Colonic mucosa (tissue), 4 donors: Measurements from ENCODE around the gene DCUN1D1. TPM values are rescaled to one million over a fixed set of nuclear protein-coding genes. Genes with fewer than 3 reads are reported as not detected.

Source experiments
- DNase-seq: peaks from one replicate; pipeline ENCODE4 v3.0.0-alpha.2; 2020
- H3K27ac ChIP-seq: fragments of 200-600 bp; one replicate; pipeline ENCODE4 v1.8.0; 2021
- H3K27me3 ChIP-seq: fragments of 200-600 bp; one replicate; pipeline ENCODE4 v1.8.0; 2021
- H3K36me3 ChIP-seq: fragments of 200-600 bp; one replicate; pipeline ENCODE4 v1.8.0; 2021
- H3K4me1 ChIP-seq: fragments of 200-600 bp; one replicate; pipeline ENCODE4 v1.8.0; 2021; ENCODE audit warnings: mild to moderate bottlenecking
- H3K4me3 ChIP-seq: fragments of 200-600 bp; one replicate; pipeline ENCODE4 v1.8.0; 2021
- H3K9ac ChIP-seq, 2 donors: one replicate each; pipeline ENCODE4 v1.7.0; 2013; ENCODE audit warnings: control low read depth in 2 of 2, low read depth in 2 of 2, low read length in 2 of 2
- H3K9me3 ChIP-seq: fragments of 200-600 bp; one replicate; pipeline ENCODE4 v1.8.0; 2021
- intact Hi-C: fragments of 100-400 bp; cut with DNase I; formaldehyde crosslinking; loops from one replicate; pipeline ENCODE4 v1.14.1; 2022
- total RNA-seq, 2 donors: library from RNA; stranded (reverse); fragmentation: NEBNext Ultra II Directional in 1 of 2; extraction: Animal tissue kit (Norgen Biotek cat#: 25700) in 1 of 2; gene quantifications; one replicate each; pipeline ENCODE4 v1.2.1, GENCODE V29; 2021
- TF ChIP-seq, protein P1 (sequence below): fragments of 200-600 bp; IDR thresholded peaks from one replicate; pipeline ENCODE4 v1.8.0; 2022; ENCODE audit warnings: antibody characterized with exemption, mild to moderate bottlenecking
- donor health status: healthy.
- donor health status: DM: no; HTN: no; CAD: no.
- donor health status: DM: no; HTN: no; CAD: no.

Gene DCUN1D1
- total RNA-seq, 2 donors from 2014 or later, result 38.9 to 56.6 TPM

- intact Hi-C loops, result loop anchor here (5.0 kb wide), 1 partner anchor 116 kb away; the partner anchor contains the start of gene MCCC1
- Histone ChIP-seq H3K9me3 (no peaks in the 10 kb centered on the region), H3K9ac (peak overlapping the region; percentile 61 to 67)
Measured at GRCh38 chr3:182981038-182981380, 671 bp upstream of the DCUN1D1 start.

DNA sequence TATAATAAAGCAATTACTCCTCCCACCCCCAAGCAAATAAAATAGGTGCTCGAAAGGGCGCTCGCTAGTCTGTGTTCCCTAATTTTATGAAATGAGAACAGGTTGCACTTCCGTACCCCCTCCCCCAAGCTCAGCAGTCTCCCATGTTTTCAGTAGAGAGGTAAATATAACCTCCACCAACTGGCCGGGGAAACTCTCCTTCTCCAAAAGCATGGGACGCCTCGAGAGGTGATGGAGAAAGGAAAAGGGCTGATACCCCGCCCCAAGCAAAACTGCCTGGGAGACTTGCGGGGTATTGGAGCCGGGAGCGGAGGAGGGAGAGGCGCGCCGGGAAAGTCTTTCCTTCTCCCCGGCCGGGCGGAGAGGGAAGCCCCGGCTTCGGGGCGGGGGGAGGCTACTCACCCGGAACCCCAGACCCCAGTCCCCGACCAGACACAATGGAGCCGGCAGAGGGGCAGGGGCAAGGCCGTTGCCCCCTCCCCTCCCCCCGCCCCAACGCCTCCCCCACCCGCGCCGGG is 605 bp downstream of the DCUN1D1 start:
- intact Hi-C loops, result loop anchor here (5.0 kb wide), 1 partner anchor 118 kb away; the partner anchor contains the start of gene MCCC1
- Histone ChIP-seq H3K36me3 (no peaks in the 10 kb centered on the region), H3K9ac (peak overlapping the region; percentile 82 to 83), H3K4me3 (peak overlapping the region; percentile 96), H3K27me3 (no peaks in the 10 kb centered on the region), H3K9me3 (no peaks in the 10 kb centered on the region), H3K4me1 (peaks cover 4% of the 10 kb centered on the region), H3K27ac (peak overlapping the region; percentile 75)
- TF ChIP-seq, protein P1, sequence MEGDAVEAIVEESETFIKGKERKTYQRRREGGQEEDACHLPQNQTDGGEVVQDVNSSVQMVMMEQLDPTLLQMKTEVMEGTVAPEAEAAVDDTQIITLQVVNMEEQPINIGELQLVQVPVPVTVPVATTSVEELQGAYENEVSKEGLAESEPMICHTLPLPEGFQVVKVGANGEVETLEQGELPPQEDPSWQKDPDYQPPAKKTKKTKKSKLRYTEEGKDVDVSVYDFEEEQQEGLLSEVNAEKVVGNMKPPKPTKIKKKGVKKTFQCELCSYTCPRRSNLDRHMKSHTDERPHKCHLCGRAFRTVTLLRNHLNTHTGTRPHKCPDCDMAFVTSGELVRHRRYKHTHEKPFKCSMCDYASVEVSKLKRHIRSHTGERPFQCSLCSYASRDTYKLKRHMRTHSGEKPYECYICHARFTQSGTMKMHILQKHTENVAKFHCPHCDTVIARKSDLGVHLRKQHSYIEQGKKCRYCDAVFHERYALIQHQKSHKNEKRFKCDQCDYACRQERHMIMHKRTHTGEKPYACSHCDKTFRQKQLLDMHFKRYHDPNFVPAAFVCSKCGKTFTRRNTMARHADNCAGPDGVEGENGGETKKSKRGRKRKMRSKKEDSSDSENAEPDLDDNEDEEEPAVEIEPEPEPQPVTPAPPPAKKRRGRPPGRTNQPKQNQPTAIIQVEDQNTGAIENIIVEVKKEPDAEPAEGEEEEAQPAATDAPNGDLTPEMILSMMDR, result no peak
- DNase-seq, result peak; percentile 50

More at GRCh38 chr3:182981038-182981380, 671 bp upstream of the DCUN1D1 start:
- H3K4me1 ChIP-seq, result peaks cover 4% of the 10 kb centered on the region
- H3K4me3 ChIP-seq, result peak overlapping the region; percentile 96
- H3K27me3 ChIP-seq, result no peaks in the 10 kb centered on the region
- H3K36me3 ChIP-seq, result no peaks in the 10 kb centered on the region
- no peak for DNase-seq
- H3K27ac ChIP-seq, result no peak overlapping the region
- TF ChIP-seq, protein P1, result no peak

DNA sequence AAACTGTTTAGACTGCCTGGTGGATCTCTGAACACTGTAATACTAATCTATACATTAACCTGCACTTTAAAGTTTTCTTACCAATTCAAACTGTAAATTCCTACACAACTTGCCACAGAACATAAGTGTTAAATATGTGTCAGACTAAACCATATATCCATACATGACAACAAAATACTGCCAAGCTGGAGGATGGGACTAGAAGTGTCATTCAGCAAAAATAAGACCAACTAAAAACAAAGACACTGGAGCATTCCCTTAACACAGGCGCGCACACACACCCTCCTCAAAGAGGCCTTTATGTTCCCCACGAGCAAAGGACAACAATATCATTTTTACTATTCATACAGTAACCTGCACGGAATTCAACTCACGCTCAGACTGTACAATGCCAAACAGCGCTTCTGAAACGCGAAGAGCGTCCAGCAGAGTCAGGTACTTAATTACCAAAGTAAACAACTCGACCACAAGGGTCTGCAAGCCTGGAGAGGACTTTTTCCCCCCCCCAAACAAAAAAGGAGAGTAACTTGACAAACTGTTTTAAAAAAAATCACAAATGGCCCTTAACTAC is 1.1 kb downstream of the DCUN1D1 start:
- Histone ChIP-seq H3K4me3 (peak overlapping the region; percentile 96), H3K9me3 (no peaks in the 10 kb centered on the region), H3K27me3 (no peaks in the 10 kb centered on the region), H3K27ac (peak overlapping the region; percentile 75), H3K9ac (peak overlapping the region; percentile 68 to 82), H3K36me3 (no peaks in the 10 kb centered on the region), H3K4me1 (peaks cover 4% of the 10 kb centered on the region)
- TF ChIP-seq, protein P1, result no peak
- no peak for DNase-seq
- intact Hi-C loops, result no loop called here

- intact Hi-C loops, result no loop called here
- no peak overlapping the region for H3K4me3 ChIP-seq
- H3K27ac ChIP-seq, result no peak overlapping the region
- TF ChIP-seq, protein P1, result no peak
- DNase-seq, result no peak
- H3K9me3 ChIP-seq, result no peaks in the 10 kb centered on the region
- H3K27me3 ChIP-seq, result no peaks in the 10 kb centered on the region
- no peaks in the 10 kb centered on the region for H3K36me3 ChIP-seq
- H3K9ac ChIP-seq, result no peak overlapping the region
- H3K4me1 ChIP-seq, result peaks cover 4% of the 10 kb centered on the region
Measured at GRCh38 chr3:182978387-182978786, 2.0 kb downstream of the DCUN1D1 start.

DNA sequence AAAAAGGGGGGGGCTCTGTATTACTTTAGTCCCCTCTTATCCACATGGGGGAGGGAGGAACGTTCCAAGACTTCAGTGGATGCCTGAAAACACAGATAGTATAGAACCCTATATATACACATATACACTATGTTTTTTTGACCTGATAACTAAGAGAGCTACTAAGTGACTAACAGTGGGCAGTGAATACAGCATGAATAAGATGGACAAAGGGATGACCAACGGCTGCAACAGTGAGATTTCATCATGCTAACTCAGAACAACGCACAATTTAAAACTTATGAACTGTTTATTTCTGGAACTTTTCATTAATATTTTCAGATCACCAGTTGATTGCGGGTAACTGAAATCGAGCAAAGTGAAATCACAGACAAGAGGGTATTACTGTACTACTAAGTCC is 7.3 kb downstream of the DCUN1D1 start:
- peaks cover 2% of the 10 kb centered on the region for H3K4me1 ChIP-seq
- TF ChIP-seq, protein P1, result no peak
- intact Hi-C loops, result no loop called here
- H3K27me3 ChIP-seq, result no peaks in the 10 kb centered on the region
- DNase-seq, result no peak
- H3K9me3 ChIP-seq, result no peaks in the 10 kb centered on the region
- H3K4me3 ChIP-seq, result no peak overlapping the region
- H3K27ac ChIP-seq, result no peak overlapping the region
- no peak overlapping the region for H3K9ac ChIP-seq
- H3K36me3 ChIP-seq, result no peaks in the 10 kb centered on the region
